GM13976 (cell line): Measurements from ENCODE around the gene TCHHL1.

ENCODE experiments used
- DNase-seq: peaks from one replicate; pipeline ENCODE4 v3.0.0; 2012; ENCODE audit warnings: low spot score
- in situ Hi-C: fragments of 300-500 bp; cut with MboI; formaldehyde crosslinking; loops from one replicate; pipeline ENCODE4 v1.12.0; 2022; ENCODE audit warnings: low sequenced_read_pairs, mixed read lengths, inconsistent platforms; ENCODE audit not compliant: unreplicated experiment
- TF ChIP-seq, protein P1 (sequence below): IDR thresholded peaks from 2 replicates; pipeline ENCODE4 v1.5.1; 2012; ENCODE audit warnings: borderline replicate concordance, mild to moderate bottlenecking; ENCODE audit not compliant: insufficient read depth; ENCODE audit errors: extremely low read depth, missing control alignments, control extremely low read depth

The TCHHL1 gene

DNA sequence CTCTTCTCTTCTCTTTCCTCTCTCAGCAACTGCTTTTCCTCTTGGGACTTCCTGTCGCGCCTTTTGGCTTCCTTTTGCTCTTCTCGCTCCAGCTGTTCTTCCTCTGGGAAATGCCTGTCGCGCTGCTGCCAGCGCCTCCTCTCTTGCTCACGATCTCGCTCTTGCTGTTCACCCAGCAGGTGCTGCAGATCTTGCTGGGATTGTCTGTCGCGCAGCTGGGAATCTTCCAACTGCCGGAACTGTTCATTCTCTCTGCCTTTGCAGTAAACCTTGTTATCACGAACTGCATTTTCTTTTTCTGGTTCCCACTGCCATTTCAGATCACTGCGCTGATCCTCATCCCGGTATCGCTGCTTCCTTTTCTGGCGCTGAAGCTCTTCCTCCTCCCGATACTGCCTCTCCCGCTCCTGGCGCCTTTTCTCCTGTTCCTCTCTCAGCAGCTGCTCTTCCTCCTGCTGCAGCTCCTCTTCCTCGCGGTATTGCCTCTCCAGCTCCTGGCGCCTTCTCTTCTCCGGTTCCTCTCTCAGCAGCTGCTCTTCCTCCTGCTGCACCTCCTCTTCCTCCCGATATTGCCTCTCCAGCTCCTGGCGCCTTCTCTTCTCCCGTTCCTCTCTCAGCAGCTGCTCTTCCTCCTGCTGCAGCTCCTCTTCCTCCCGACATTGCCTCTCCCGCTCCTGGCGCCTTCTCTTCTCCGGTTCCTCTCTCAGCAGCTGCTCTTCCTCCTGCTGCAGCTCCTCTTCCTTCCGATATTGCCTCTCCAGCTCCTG lies 20.6 kb upstream of the TCHHL1 start:
- DNase-seq, result no peak
- in situ Hi-C loops, result no loop called here
- TF ChIP-seq, protein P1, sequence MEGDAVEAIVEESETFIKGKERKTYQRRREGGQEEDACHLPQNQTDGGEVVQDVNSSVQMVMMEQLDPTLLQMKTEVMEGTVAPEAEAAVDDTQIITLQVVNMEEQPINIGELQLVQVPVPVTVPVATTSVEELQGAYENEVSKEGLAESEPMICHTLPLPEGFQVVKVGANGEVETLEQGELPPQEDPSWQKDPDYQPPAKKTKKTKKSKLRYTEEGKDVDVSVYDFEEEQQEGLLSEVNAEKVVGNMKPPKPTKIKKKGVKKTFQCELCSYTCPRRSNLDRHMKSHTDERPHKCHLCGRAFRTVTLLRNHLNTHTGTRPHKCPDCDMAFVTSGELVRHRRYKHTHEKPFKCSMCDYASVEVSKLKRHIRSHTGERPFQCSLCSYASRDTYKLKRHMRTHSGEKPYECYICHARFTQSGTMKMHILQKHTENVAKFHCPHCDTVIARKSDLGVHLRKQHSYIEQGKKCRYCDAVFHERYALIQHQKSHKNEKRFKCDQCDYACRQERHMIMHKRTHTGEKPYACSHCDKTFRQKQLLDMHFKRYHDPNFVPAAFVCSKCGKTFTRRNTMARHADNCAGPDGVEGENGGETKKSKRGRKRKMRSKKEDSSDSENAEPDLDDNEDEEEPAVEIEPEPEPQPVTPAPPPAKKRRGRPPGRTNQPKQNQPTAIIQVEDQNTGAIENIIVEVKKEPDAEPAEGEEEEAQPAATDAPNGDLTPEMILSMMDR, result no peak

DNA sequence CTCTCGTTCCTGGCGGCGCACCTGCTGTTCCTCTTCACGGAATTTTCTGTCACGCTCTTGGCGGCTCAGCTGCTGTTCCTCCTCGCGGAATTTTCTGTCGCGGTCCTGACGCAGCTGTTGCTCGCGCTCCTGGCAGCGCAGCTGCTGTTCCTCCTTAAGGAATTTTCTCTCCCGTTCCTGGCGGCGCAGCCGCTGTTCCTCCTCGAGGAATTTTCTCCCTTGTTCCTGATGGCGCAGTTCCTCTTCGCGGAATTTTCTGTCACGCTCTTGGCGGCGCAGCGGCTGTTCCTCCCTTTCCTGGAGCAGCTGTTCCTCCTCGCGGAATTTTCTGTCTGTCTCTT lies 20.0 kb upstream of the TCHHL1 start:
- in situ Hi-C loops, result no loop called here
- TF ChIP-seq, protein P1, result no peak
- no peak for DNase-seq

DNA sequence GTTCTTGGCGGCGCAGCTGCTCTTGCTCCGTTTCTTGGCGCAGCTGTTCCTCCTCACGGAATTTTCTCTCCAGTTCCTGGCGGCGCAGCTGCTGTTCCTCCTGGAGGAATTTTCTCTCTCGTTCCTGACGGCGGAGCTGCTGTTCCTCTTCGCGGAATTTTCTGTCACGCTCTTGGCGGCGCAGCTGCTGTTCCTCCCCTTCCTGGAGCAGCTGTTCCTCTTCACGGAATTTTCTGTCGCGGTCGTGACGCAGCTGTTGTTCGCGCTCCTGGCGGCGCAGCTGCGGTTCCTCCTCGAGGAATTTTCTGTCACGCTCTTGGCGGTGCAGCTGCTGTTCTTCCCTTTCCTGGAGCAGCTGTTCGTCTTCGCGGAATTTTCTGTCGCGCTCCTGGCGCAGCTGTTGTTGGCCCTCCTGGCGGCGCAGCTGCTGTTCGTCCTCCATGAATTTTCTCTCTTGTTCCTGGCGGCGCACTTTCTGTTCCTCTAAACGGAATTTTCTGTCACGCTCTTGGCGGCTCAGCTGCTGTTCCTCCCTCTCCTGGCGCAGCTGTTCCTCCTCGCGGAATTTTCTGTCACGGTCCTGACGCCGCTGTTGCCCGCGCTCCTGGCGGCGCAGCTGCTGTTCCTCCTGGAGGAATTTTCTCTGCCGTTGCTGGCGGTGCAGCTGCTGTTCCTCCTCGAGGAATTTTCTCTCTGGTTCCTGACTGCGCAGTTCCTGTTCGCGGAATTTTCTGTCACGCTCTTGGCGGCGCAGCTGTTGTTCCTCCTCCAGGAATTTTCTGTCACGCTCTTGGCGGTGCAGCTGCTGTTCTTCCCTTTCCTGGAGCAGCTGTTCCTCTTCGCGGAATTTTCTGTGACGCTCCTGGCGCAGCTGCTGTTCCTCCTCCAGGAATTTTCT lies 19.4 kb upstream of the TCHHL1 start:
- in situ Hi-C loops, result no loop called here
- TF ChIP-seq, protein P1, result no peak
- no peak for DNase-seq

DNA sequence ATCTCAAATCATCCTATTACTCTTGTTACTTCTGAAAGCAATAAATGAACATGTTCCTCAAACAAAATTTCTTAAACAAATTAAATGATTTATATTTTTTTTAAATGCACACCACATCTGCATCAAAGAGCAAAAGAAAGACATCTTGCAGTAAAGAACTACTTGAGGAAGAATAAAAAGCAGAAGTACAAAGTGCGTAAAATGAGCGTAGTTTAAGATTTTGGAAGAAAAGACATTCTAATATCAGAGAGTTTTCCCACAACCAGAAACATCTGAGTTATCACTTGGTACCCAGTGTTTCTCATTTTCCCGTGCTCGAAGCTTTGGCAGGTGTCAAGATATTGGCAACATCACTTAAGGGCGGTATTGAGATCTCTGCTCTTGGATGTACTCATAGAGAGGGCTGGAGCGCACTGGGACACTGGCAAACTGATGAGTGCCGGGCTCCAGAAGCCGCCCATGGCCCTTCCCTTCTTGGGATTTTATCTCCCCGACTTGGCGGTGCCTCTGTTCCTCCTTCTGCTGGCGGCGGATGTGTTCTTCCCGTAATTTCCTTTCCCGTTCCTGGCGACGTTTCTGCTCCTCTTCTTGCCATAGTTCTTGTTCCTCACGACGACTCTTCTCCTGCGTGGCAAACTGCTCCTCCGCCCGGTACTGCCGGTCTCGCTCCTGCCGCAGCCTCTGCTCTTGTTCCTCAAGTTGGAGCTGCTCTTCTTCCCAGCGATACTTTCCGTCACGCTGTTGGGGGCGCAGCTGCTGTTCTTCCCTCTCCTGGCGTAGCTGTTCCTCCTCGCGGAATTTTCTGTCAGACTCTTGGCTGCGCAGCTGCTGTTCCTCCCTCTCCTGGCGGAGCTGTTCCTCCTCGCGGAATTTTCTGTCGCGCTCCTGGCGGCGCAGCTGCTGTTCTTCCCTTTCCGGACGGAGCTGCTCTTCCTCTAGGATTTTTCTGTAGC lies 18.4 kb upstream of the TCHHL1 start:
- TF ChIP-seq, protein P1, result no peak
- in situ Hi-C loops, result no loop called here
- no peak for DNase-seq

DNA sequence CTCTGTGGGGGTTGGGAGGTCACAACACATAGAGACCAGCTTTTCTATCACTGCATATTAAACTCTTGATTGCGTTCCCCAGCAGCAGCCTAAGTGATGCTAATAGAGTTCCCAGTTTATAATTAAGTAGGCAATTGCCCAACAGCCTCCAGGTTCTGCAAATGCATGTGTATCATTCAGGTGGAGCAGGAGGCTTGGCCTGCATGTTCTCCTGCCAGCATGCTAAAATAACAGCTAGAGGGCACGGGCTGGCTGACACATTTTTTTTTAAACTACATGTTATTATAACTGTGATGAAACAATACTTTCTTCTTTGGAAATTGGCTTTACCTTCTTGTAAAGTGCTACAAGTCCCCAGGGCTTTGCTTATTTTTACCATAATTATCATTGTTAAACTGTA lies 16.0 kb upstream of the TCHHL1 start:
- in situ Hi-C loops, result no loop called here
- no peak for DNase-seq
- TF ChIP-seq, protein P1, result no peak

DNA sequence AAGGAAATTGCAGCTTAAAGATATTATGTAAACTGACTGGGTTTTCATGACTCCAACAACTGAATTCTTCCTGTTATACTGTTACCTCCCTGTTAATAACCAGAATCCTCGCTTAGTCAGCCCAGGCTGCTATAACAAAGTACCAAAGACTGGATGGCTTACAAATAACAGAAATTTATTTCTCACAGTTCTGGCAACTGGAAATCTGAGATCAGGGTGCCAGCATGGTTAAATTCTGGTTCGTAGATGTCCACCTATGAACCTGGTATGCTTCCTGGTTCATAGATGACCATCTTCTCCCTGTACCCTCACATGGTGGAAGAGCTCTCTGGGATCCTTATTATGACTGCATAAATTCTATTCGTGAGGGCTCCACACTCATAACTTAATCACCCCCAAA lies 8.1 kb upstream of the TCHHL1 start:
- TF ChIP-seq, protein P1, result no peak
- DNase-seq, result no peak
- in situ Hi-C loops, result no loop called here
